ENCODE measurements around the gene RFX4.

Gene RFX4

DNA sequence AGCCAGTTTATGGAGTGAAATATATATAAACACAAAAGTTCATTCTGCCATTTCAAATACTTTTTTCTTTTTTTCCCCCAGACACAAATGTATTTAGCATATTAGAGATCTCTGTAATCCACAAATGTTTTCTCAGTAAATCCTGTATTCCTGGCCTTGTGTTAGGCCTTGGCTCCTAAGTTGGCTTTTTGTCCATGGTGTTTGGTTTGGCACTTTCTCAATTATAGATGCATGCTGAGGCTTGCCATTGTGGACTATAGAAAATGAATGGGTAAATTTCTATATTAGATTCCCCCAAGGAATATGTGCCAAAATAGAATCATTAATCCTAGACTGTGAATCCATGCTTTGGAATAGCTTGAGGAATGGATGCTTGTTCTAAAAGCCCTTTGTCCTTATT, 208.7 kb downstream of the RFX4 start:
- in situ Hi-C loops (cut with HindIII; ENCODE audit: low sequenced_read_pairs): no loop called here

DNA sequence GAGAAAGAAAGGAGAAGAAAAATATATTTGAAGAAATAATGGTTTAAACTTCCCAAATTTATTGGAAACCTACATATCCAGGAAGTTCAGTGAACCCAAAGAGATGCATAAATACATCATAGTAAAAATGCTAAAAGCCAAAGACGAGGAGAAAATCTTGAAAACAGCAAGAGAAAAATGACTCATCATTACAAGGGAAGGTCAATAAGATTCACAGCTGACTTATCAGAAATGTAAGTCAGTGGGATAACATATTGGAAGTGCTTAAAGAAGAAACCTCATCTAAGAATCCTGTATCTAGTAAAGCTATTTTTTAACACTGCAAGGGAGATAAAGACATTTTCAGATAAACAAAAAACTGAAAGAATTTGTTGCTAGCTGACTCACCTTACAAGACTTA, 211.6 kb downstream of the RFX4 start:
- in situ Hi-C loops (cut with HindIII; ENCODE audit: low sequenced_read_pairs): no loop called here

DNA sequence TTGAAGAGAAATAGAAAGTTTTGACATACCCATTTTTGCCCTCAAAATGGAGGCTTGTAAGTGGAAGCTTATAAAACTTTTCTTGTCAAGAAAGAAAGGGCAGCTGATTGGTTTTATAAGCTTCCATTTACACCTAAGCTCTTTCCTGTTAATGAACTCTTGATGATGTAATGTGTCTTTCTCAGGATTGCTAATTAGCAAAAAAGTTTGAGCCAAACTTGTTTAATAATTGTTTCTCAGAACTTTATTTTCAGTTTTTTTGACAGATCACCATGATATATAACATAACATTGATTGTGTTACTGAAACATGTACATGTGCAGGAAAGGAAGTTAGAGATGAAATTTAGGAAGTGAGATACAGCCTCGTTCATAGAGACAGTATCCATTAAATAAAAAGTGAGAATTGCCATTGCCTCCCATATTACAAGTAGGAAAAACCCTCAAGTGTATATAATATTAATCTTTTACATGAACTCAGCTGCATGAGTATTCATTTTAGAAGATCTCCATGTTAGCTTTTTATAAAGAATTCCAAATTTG, 218.4 kb downstream of the RFX4 start:
- in situ Hi-C loops (cut with HindIII; ENCODE audit: low sequenced_read_pairs): no loop called here

- in situ Hi-C loops (cut with HindIII; ENCODE audit: low sequenced_read_pairs): no loop called here
Measured at GRCh38 chr12:106801830-106802533, 219.2 kb downstream of the RFX4 start.

DNA sequence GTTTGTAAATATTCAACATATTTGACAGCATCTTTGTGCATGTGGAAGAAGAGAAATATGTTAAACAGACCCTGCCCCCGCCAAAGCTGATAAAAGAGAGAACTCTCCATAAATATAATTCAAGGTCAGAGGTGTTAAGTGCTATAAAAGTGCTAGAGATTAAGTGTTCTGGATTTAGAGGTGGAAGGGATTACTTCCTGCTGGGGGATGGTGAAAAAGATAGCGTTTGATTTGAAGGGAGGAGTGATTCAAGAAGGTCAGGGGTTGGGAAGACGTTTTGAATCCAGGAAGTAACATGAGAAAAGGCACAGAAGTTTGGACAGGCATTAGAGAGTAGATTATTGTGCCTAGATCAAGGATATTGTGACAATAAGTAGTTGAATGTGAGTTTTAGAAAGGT, 221.9 kb downstream of the RFX4 start:
- in situ Hi-C loops (cut with HindIII; ENCODE audit: low sequenced_read_pairs): no loop called here

Measured in DLD1 (cell line).